Tibial artery (tissue), 4 donors: ENCODE results near the gene TRAF2.

Experiments used
- DNase-seq, 2 donors: peaks; one replicate each; pipeline ENCODE4 v3.0.0-alpha.2; 2019
- H3K27ac ChIP-seq, 2 donors: fragments of 200-600 bp; sonication (generic) in 1 of 2; 1 replicate in 1 of 2; 2 replicates in 1 of 2; pipeline ENCODE4 v1.5.1; 2018 to 2019; ENCODE audit warnings: mild to moderate bottlenecking in 1 of 2
- H3K27me3 ChIP-seq, 2 donors: fragments of 200-600 bp; sonication (generic) in 1 of 2; one replicate each; pipeline versions ENCODE4 v1.5.1 to v1.6.0; 2016 to 2019
- H3K36me3 ChIP-seq, 3 donors: fragments of 200-600 bp; sonication (generic) in 2 of 3; one replicate each; pipeline ENCODE4 v1.5.1; 2016 to 2019; ENCODE audit warnings: mild to moderate bottlenecking in 2 of 3
- H3K4me1 ChIP-seq, 4 donors: fragments of 200-600 bp; sonication (generic) in 2 of 4; 1 replicate in 3 of 4; 2 replicates in 1 of 4; pipeline ENCODE4 v1.5.1; 2016 to 2019
- H3K4me3 ChIP-seq, 2 donors: fragments of 200-600 bp; sonication (generic) in 1 of 2; 1 replicate in 1 of 2; 2 replicates in 1 of 2; pipeline ENCODE4 v1.5.1; 2018 to 2019; ENCODE audit warnings: mild to moderate bottlenecking in 2 of 2
- H3K9me3 ChIP-seq, 3 donors: fragments of 200-600 bp; sonication (generic) in 1 of 3; one replicate each; pipeline ENCODE4 v1.5.1; 2016 to 2019
- CTCF ChIP-seq, 2 experiments: fragments of 200-600 bp in 1 of 2; fragments of 450-650 bp in 1 of 2; IDR thresholded peaks; one replicate each; pipeline ENCODE4 v1.5.1; 2017 to 2019; ENCODE audit warnings: antibody characterized with exemption in 2 of 2, mild to moderate bottlenecking in 1 of 2, moderate library complexity in 1 of 2
- intact Hi-C: fragments of 100-400 bp; cut with DNase I; formaldehyde crosslinking; loops from one replicate; pipeline ENCODE4 v1.15.0; 2023; ENCODE audit warnings: low total_unique reads

TRAF2 gene

GRCh38 chr9:136950656-136951276, 64.5 kb downstream of the TRAF2 start:
- Histone ChIP-seq H3K4me3 (peak overlapping the region; percentile 61 to 93), H3K27me3 (no peaks in the 10 kb centered on the region), H3K9me3 (no peaks in the 10 kb centered on the region), H3K4me1 (peaks cover 0 to 35% (median 26%) of the 10 kb centered on the region in 4 donors), H3K36me3 (no peaks in the 10 kb centered on the region), H3K27ac (peak overlapping the region; percentile 86 to 89)
- intact Hi-C loops, result loop anchor here (5.0 kb wide), 2 partner anchors 37 to 77 kb away; partner anchors contain the start of gene ABCA2
- no peak for TF ChIP-seq CTCF (IDR thresholded peaks at IDR 0.05)
- no peak for DNase-seq

GRCh38 chr9:136951541-136952320, 65.4 kb downstream of the TRAF2 start, which contains the start of gene LCN12:
TSS of gene LCN12 (plus strand) at chr9:136952273. CDS start at chr9:136952328, 55 bp downstream.
- intact Hi-C loops, result loop anchor here (5.0 kb wide), 2 partner anchors 36 to 76 kb away; partner anchors contain the start of gene ABCA2
- H3K27me3 ChIP-seq, result no peaks in the 10 kb centered on the region
- peak within 1 kb of the TSS in 1 of 2 donors; percentile 86 for H3K27ac ChIP-seq
- no peak within 1 kb of the TSS for H3K4me3 ChIP-seq
- no peaks in the 10 kb centered on the region for H3K9me3 ChIP-seq
- no peak for DNase-seq
- no peak for TF ChIP-seq CTCF (IDR thresholded peaks at IDR 0.05)
- H3K36me3 ChIP-seq, result no peaks in the 10 kb centered on the region
- H3K4me1 ChIP-seq, result peaks cover 0 to 31% (median 25%) of the 10 kb centered on the region in 4 donors

GRCh38 chr9:136952321-136952850, 66.1 kb downstream of the TRAF2 start:
- Histone ChIP-seq H3K4me1 (peaks cover 0 to 24% (median 18%) of the 10 kb centered on the region in 4 donors), H3K4me3 (no peak overlapping the region), H3K36me3 (no peaks in the 10 kb centered on the region), H3K9me3 (no peaks in the 10 kb centered on the region), H3K27ac (no peak overlapping the region), H3K27me3 (no peaks in the 10 kb centered on the region)
- DNase-seq, result no peak
- intact Hi-C loops, result loop anchor here (5.0 kb wide), 2 partner anchors 35 to 75 kb away; partner anchors contain the start of gene ABCA2
- no peak for TF ChIP-seq CTCF (IDR thresholded peaks at IDR 0.05)

GRCh38 chr9:136952876-136953770, 66.8 kb downstream of the TRAF2 start:
- Histone ChIP-seq H3K4me1 (peaks cover 0 to 17% (median 14%) of the 10 kb centered on the region in 4 donors), H3K27me3 (no peaks in the 10 kb centered on the region), H3K4me3 (no peak overlapping the region), H3K9me3 (no peaks in the 10 kb centered on the region), H3K36me3 (no peaks in the 10 kb centered on the region), H3K27ac (no peak overlapping the region)
- no peak for TF ChIP-seq CTCF (IDR thresholded peaks at IDR 0.05)
- no peak for DNase-seq
- intact Hi-C loops, result loop anchor here (5.0 kb wide), 2 partner anchors 34 to 74 kb away; partner anchors contain the start of gene ABCA2

- intact Hi-C loops, result loop anchor here (5.0 kb wide), 2 partner anchors 33 to 73 kb away; partner anchors contain the start of gene ABCA2
- TF ChIP-seq CTCF (IDR thresholded peaks at IDR 0.05), result no peak
- Histone ChIP-seq H3K27me3 (no peaks in the 10 kb centered on the region), H3K4me1 (peaks cover 0 to 16% (median 14%) of the 10 kb centered on the region in 4 donors), H3K9me3 (no peaks in the 10 kb centered on the region), H3K4me3 (no peak overlapping the region), H3K27ac (no peak overlapping the region), H3K36me3 (no peaks in the 10 kb centered on the region)
- no peak for DNase-seq
Observed at GRCh38 chr9:136953771-136954269, 67.5 kb downstream of the TRAF2 start.
